Measurements from ENCODE around the gene POFUT2.

DNA sequence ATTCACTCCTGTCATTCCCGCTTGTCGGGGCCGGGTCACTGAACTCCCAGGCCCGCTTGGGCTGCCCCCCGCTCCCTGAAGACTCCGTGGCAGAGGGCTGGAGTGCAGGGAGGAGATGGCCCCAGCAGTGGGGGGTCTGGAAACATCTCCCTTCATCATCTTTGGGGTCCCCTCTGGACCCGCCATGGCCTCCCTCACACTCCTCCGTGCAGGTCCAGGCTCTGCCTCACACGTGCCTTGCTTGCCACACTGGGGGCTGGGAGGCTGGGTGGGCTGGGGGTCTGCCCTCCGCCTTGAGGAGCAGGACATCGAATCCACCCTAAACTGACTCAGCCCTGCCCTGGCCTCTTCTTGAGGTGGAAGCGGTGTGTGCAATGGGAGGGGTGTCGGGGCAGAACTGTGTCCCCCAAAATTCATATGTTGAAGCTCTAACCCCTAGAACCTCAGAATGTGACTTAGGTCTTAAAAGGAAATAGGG lies 35.2 kb downstream of the POFUT2 start:
- TF ChIP-seq, protein P1, sequence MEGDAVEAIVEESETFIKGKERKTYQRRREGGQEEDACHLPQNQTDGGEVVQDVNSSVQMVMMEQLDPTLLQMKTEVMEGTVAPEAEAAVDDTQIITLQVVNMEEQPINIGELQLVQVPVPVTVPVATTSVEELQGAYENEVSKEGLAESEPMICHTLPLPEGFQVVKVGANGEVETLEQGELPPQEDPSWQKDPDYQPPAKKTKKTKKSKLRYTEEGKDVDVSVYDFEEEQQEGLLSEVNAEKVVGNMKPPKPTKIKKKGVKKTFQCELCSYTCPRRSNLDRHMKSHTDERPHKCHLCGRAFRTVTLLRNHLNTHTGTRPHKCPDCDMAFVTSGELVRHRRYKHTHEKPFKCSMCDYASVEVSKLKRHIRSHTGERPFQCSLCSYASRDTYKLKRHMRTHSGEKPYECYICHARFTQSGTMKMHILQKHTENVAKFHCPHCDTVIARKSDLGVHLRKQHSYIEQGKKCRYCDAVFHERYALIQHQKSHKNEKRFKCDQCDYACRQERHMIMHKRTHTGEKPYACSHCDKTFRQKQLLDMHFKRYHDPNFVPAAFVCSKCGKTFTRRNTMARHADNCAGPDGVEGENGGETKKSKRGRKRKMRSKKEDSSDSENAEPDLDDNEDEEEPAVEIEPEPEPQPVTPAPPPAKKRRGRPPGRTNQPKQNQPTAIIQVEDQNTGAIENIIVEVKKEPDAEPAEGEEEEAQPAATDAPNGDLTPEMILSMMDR (IDR thresholded peaks at IDR 0.05), result no peak
- no peak for TF ChIP-seq POLR2AphosphoS5 (IDR thresholded peaks at IDR 0.05)
- TF ChIP-seq POLR2A (IDR thresholded peaks at IDR 0.05), result no peak
- no peak for TF ChIP-seq EP300 (IDR thresholded peaks at IDR 0.05)

Measured in sigmoid colon (tissue), 4 donors.